Measurements from ENCODE around the gene ALOX5. TPM values are rescaled to one million over a fixed set of nuclear protein-coding genes. Genes with fewer than 3 reads are reported as not detected.

Gene ALOX5
- total RNA-seq, 5 donors from 2014 or later (not counting 1 experiment from before 2014, with no cell fraction given), result 13.8 to 39.8 (median 16.1) TPM

- no peaks in the 10 kb centered on the region for H3K27me3 ChIP-seq (replicated peaks in 1 of 2; ENCODE audit: control insufficient read depth in 2 of 2, extremely low read depth in 1 of 2, insufficient read depth in 2 of 2, low read length in 1 of 2)
- no peaks in the 10 kb centered on the region for H3K4me1 ChIP-seq (ENCODE audit: control insufficient read depth in 1 of 2, extremely low read depth in 1 of 2, insufficient read depth in 2 of 2, low read length in 2 of 2)
- H3K36me3 Mint-ChIP-seq, result peaks cover 12% of the 10 kb centered on the region
- WGBS (ENCODE audit: insufficient coverage), result 100% methylated on average over 1 of the region's 3 CpGs
- ChIA-PET CTCF (no interaction called here), POLR2A (no interaction called here)
- no peak overlapping the region for H3K27ac ChIP-seq (ENCODE audit: low read length)
- ATAC-seq (replicated peaks in 1 of 4), result no peak
- no peak overlapping the region for H3K27ac Mint-ChIP-seq
- no peaks in the 10 kb centered on the region for H3K9me3 Mint-ChIP-seq
- no peak overlapping the region for H3K4me3 Mint-ChIP-seq
- no peaks in the 10 kb centered on the region for H3K27me3 Mint-ChIP-seq
- H3K36me3 ChIP-seq (ENCODE audit: control insufficient read depth in 2 of 2, extremely low read depth in 1 of 2, insufficient read depth in 1 of 2, low read length in 1 of 2), result peaks cover 0 to 3% of the 10 kb centered on the region in 2 donors
- H3K4me3 ChIP-seq (ENCODE audit: control insufficient read depth in 1 of 2, extremely low read depth in 1 of 2, low read length in 1 of 2), result no peak overlapping the region
- no peak for DNase-seq
- H3K9me3 ChIP-seq, result no peaks in the 10 kb centered on the region
- peaks cover 8 to 23% (median 21%) of the 10 kb centered on the region in 3 donors for H3K4me1 Mint-ChIP-seq
Observed at GRCh38 chr10:45450866-45451265, 76.8 kb downstream of the ALOX5 start.

- DNase-seq, result no peak
- H3K27me3 ChIP-seq (replicated peaks in 1 of 2; ENCODE audit: control insufficient read depth in 2 of 2, extremely low read depth in 1 of 2, insufficient read depth in 2 of 2, low read length in 1 of 2), result no peaks in the 10 kb centered on the region
- POLR2A ChIA-PET, result no interaction called here
- no peaks in the 10 kb centered on the region for H3K27me3 Mint-ChIP-seq
- H3K27ac ChIP-seq (ENCODE audit: low read length), result no peak overlapping the region
- WGBS (ENCODE audit: insufficient coverage), result 96% methylated on average over 3 of the region's 3 CpGs
- peaks cover 8 to 25% (median 21%) of the 10 kb centered on the region in 3 donors for H3K4me1 Mint-ChIP-seq
- peaks cover 1 to 9% of the 10 kb centered on the region in 2 donors for H3K36me3 ChIP-seq (ENCODE audit: control insufficient read depth in 2 of 2, extremely low read depth in 1 of 2, insufficient read depth in 1 of 2, low read length in 1 of 2)
- H3K36me3 Mint-ChIP-seq, result peaks cover 15% of the 10 kb centered on the region
- H3K4me1 ChIP-seq (ENCODE audit: control insufficient read depth in 1 of 2, extremely low read depth in 1 of 2, insufficient read depth in 2 of 2, low read length in 2 of 2), result no peaks in the 10 kb centered on the region
- H3K9me3 ChIP-seq, result no peaks in the 10 kb centered on the region
- CTCF ChIA-PET, result no interaction called here
- no peak overlapping the region for H3K4me3 ChIP-seq (ENCODE audit: control insufficient read depth in 1 of 2, extremely low read depth in 1 of 2, low read length in 1 of 2)
- no peak for ATAC-seq (replicated peaks in 1 of 4)
- no peak overlapping the region for H3K27ac Mint-ChIP-seq
- H3K4me3 Mint-ChIP-seq, result no peak overlapping the region
- H3K9me3 Mint-ChIP-seq, result no peaks in the 10 kb centered on the region
Observed at GRCh38 chr10:45451407-45451806, 77.4 kb downstream of the ALOX5 start.

- Histone ChIP-seq H3K4me1 (ENCODE audit: control insufficient read depth in 1 of 2, extremely low read depth in 1 of 2, insufficient read depth in 2 of 2, low read length in 2 of 2) (no peaks in the 10 kb centered on the region), H3K27me3 (replicated peaks in 1 of 2; ENCODE audit: control insufficient read depth in 2 of 2, extremely low read depth in 1 of 2, insufficient read depth in 2 of 2, low read length in 1 of 2) (no peaks in the 10 kb centered on the region), H3K9me3 (no peaks in the 10 kb centered on the region), H3K27ac (ENCODE audit: low read length) (no peak overlapping the region), H3K36me3 (ENCODE audit: control insufficient read depth in 2 of 2, extremely low read depth in 1 of 2, insufficient read depth in 1 of 2, low read length in 1 of 2) (peaks cover 6 to 17% of the 10 kb centered on the region in 2 donors), H3K4me3 (ENCODE audit: control insufficient read depth in 1 of 2, extremely low read depth in 1 of 2, low read length in 1 of 2) (no peak overlapping the region)
- no peak for DNase-seq
- peaks cover 8 to 27% (median 21%) of the 10 kb centered on the region in 3 donors for H3K4me1 Mint-ChIP-seq
- H3K27ac Mint-ChIP-seq, result peak overlapping the region; percentile 2 to 15
- H3K4me3 Mint-ChIP-seq, result no peak overlapping the region
- H3K36me3 Mint-ChIP-seq, result peaks cover 19% of the 10 kb centered on the region
- no peaks in the 10 kb centered on the region for H3K9me3 Mint-ChIP-seq
- POLR2A ChIA-PET, result no interaction called here
- H3K27me3 Mint-ChIP-seq, result no peaks in the 10 kb centered on the region
- CTCF ChIA-PET, result interaction anchor here in 1 of 2 donors (1.3 kb wide), 1 partner anchor 13 kb away, joined by 4 read pairs; no protein-coding TSS in a partner anchor
- ATAC-seq (replicated peaks in 1 of 4), result no peak
Observed at GRCh38 chr10:45452268-45452667, 78.3 kb downstream of the ALOX5 start.

GRCh38 chr10:45452743-45453452 is 78.9 kb downstream of the ALOX5 start:
- no peaks in the 10 kb centered on the region for H3K4me1 ChIP-seq (ENCODE audit: control insufficient read depth in 1 of 2, extremely low read depth in 1 of 2, insufficient read depth in 2 of 2, low read length in 2 of 2)
- H3K36me3 ChIP-seq (ENCODE audit: control insufficient read depth in 2 of 2, extremely low read depth in 1 of 2, insufficient read depth in 1 of 2, low read length in 1 of 2), result peaks cover 6 to 24% of the 10 kb centered on the region in 2 donors
- WGBS (ENCODE audit: insufficient coverage), result 92% methylated on average over 6 of the region's 7 CpGs
- Mint-ChIP-seq H3K36me3 (peaks cover 26% of the 10 kb centered on the region), H3K4me1 (peaks cover 8 to 28% (median 21%) of the 10 kb centered on the region in 3 donors), H3K27me3 (no peaks in the 10 kb centered on the region), H3K4me3 (no peak overlapping the region), H3K27ac (peak overlapping the region in 1 of 2 donors; percentile 70), H3K9me3 (no peaks in the 10 kb centered on the region)
- no peaks in the 10 kb centered on the region for H3K27me3 ChIP-seq (replicated peaks in 1 of 2; ENCODE audit: control insufficient read depth in 2 of 2, extremely low read depth in 1 of 2, insufficient read depth in 2 of 2, low read length in 1 of 2)
- POLR2A ChIA-PET, result no interaction called here
- CTCF ChIA-PET, result interaction anchor here in 1 of 2 donors (1.3 kb wide), 1 partner anchor 12 kb away, joined by 4 read pairs; no protein-coding TSS in a partner anchor
- no peak for DNase-seq
- no peak for ATAC-seq (replicated peaks in 1 of 4)
- no peaks in the 10 kb centered on the region for H3K9me3 ChIP-seq
- H3K27ac ChIP-seq (ENCODE audit: low read length), result no peak overlapping the region
- H3K4me3 ChIP-seq (ENCODE audit: control insufficient read depth in 1 of 2, extremely low read depth in 1 of 2, low read length in 1 of 2), result no peak overlapping the region

GRCh38 chr10:45453639-45454255 is 79.7 kb downstream of the ALOX5 start:
- 78% methylated on average over 8 of the region's 9 CpGs for WGBS (ENCODE audit: insufficient coverage)
- ChIA-PET POLR2A (no interaction called here), CTCF (interaction anchor here in 1 of 2 donors (1.3 kb wide), 1 partner anchor 12 kb away, joined by 4 read pairs; no protein-coding TSS in a partner anchor)
- no peak overlapping the region for H3K27ac ChIP-seq (ENCODE audit: low read length)
- ATAC-seq (replicated peaks in 1 of 4) (peak in 2 of 4 experiments; percentile 17 to 53), DNase-seq (no peak)
- Mint-ChIP-seq H3K36me3 (peaks cover 33% of the 10 kb centered on the region), H3K9me3 (no peaks in the 10 kb centered on the region), H3K27ac (peak overlapping the region; percentile 25 to 81), H3K27me3 (no peaks in the 10 kb centered on the region), H3K4me1 (peaks cover 8 to 28% (median 21%) of the 10 kb centered on the region in 3 donors), H3K4me3 (no peak overlapping the region)
- peaks cover 6 to 31% of the 10 kb centered on the region in 2 donors for H3K36me3 ChIP-seq (ENCODE audit: control insufficient read depth in 2 of 2, extremely low read depth in 1 of 2, insufficient read depth in 1 of 2, low read length in 1 of 2)
- no peaks in the 10 kb centered on the region for H3K27me3 ChIP-seq (replicated peaks in 1 of 2; ENCODE audit: control insufficient read depth in 2 of 2, extremely low read depth in 1 of 2, insufficient read depth in 2 of 2, low read length in 1 of 2)
- no peaks in the 10 kb centered on the region for H3K9me3 ChIP-seq
- no peak overlapping the region for H3K4me3 ChIP-seq (ENCODE audit: control insufficient read depth in 1 of 2, extremely low read depth in 1 of 2, low read length in 1 of 2)
- H3K4me1 ChIP-seq (ENCODE audit: control insufficient read depth in 1 of 2, extremely low read depth in 1 of 2, insufficient read depth in 2 of 2, low read length in 2 of 2), result no peaks in the 10 kb centered on the region

- Mint-ChIP-seq H3K4me3 (no peak overlapping the region), H3K27ac (peak overlapping the region; percentile 80 to 81), H3K36me3 (peaks cover 38% of the 10 kb centered on the region), H3K9me3 (no peaks in the 10 kb centered on the region), H3K27me3 (no peaks in the 10 kb centered on the region), H3K4me1 (peaks cover 8 to 31% (median 21%) of the 10 kb centered on the region in 3 donors)
- Histone ChIP-seq H3K4me3 (ENCODE audit: control insufficient read depth in 1 of 2, extremely low read depth in 1 of 2, low read length in 1 of 2) (no peak overlapping the region), H3K36me3 (ENCODE audit: control insufficient read depth in 2 of 2, extremely low read depth in 1 of 2, insufficient read depth in 1 of 2, low read length in 1 of 2) (peaks cover 10 to 36% of the 10 kb centered on the region in 2 donors), H3K9me3 (no peaks in the 10 kb centered on the region), H3K27me3 (replicated peaks in 1 of 2; ENCODE audit: control insufficient read depth in 2 of 2, extremely low read depth in 1 of 2, insufficient read depth in 2 of 2, low read length in 1 of 2) (no peaks in the 10 kb centered on the region), H3K27ac (ENCODE audit: low read length) (no peak overlapping the region), H3K4me1 (ENCODE audit: control insufficient read depth in 1 of 2, extremely low read depth in 1 of 2, insufficient read depth in 2 of 2, low read length in 2 of 2) (no peaks in the 10 kb centered on the region)
- ChIA-PET CTCF (no interaction called here), POLR2A (no interaction called here)
- WGBS (ENCODE audit: insufficient coverage), result 60% methylated on average over 1 of the region's 9 CpGs
- ATAC-seq (replicated peaks in 1 of 4) (no peak), DNase-seq (no peak)
Observed at GRCh38 chr10:45454262-45454661, 80.2 kb downstream of the ALOX5 start.
